NCI-H510A (cell line): ENCODE results near the gene COL6A3.

ENCODE experiments used
- DNase-seq: peaks from one replicate; lab custom pipeline; 2025; lab: John Stamatoyannopoulos, UW

COL6A3 gene

GRCh38 chr2:237441605-237442274 lies 27.8 kb upstream of the COL6A3 start:
- no peak for DNase-seq

- DNase-seq, result no peak
These were observed 26.9 kb upstream of the COL6A3 start for GRCh38 chr2:237440819-237441281.

- DNase-seq, result peak; percentile 82
These were observed 24.3 kb upstream of the COL6A3 start for GRCh38 chr2:237438080-237438940.

GRCh38 chr2:237437566-237437965 lies 23.6 kb upstream of the COL6A3 start:
- no peak for DNase-seq

- DNase-seq, result no peak
These were observed 22.1 kb upstream of the COL6A3 start for GRCh38 chr2:237435844-237436587.

- no peak for DNase-seq
These were observed 20.9 kb upstream of the COL6A3 start for GRCh38 chr2:237434866-237435311.

- no peak for DNase-seq
These were observed 20.1 kb upstream of the COL6A3 start for GRCh38 chr2:237433920-237434676.

GRCh38 chr2:237432484-237433092 lies 18.6 kb upstream of the COL6A3 start:
- DNase-seq, result no peak

GRCh38 chr2:237431837-237432236 lies 17.9 kb upstream of the COL6A3 start:
- DNase-seq, result no peak

- DNase-seq, result no peak
These were observed 17.4 kb upstream of the COL6A3 start for GRCh38 chr2:237431372-237431771.

GRCh38 chr2:237430861-237431260 lies 16.9 kb upstream of the COL6A3 start:
- no peak for DNase-seq

- no peak for DNase-seq
These were observed 15.8 kb upstream of the COL6A3 start for GRCh38 chr2:237429753-237430152.

- no peak for DNase-seq
These were observed 14.0 kb upstream of the COL6A3 start for GRCh38 chr2:237427769-237428506.

- DNase-seq, result no peak
These were observed 12.6 kb upstream of the COL6A3 start for GRCh38 chr2:237426517-237426916.

- no peak for DNase-seq
These were observed 11.4 kb upstream of the COL6A3 start for GRCh38 chr2:237425320-237425719.

GRCh38 chr2:237424544-237424943 lies 10.6 kb upstream of the COL6A3 start:
- no peak for DNase-seq

GRCh38 chr2:237423891-237424290 lies 9.9 kb upstream of the COL6A3 start:
- DNase-seq, result no peak

- DNase-seq, result no peak
These were observed 8.3 kb upstream of the COL6A3 start for GRCh38 chr2:237422309-237422708.

GRCh38 chr2:237421542-237422116 lies 7.7 kb upstream of the COL6A3 start:
- DNase-seq, result no peak

- DNase-seq, result no peak
These were observed 4.3 kb upstream of the COL6A3 start for GRCh38 chr2:237418300-237418699.
